GM21423 (cell line): ENCODE measurements around the gene SPRR2E.
"Not testable (repeated sequence)": the region's sequence is repeated elsewhere in the genome, so short reads cannot be mapped to it uniquely, and the experiment has no call there.

ENCODE experiments used
- ATAC-seq: cut with Tn5 transposase; IDR thresholded peaks from one replicate; pipeline ENCODE4 v1.9.1; 2021; ENCODE audit warnings: mild to moderate bottlenecking, moderate library complexity; ENCODE audit not compliant: unreplicated experiment

The SPRR2E gene

DNA sequence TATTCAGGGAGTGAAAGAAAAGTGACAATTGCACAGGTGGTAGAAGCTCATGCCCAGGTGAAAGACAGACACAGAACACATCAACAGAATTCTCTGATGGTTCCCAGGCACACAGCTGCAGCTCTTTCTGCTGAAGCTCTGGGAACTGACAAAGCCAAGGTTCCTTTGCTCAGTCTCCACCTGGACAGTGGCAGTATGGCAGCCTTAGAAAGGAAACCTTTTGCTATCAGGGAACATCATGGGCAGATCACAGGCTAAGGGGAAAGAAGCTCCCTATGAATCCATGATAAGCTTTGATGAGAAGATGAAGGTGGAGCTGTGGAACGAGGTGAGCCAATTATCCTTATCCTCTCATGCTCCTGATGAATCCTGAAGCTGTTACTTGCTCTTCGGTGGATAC, 24.1 kb downstream of the SPRR2E start:
- ATAC-seq, result no peak

GRCh38 chr1:153058826-153059784, 35.2 kb downstream of the SPRR2E start:
- ATAC-seq, result no peak

GRCh38 chr1:153058154-153058553, 36.2 kb downstream of the SPRR2E start:
- no peak for ATAC-seq

DNA sequence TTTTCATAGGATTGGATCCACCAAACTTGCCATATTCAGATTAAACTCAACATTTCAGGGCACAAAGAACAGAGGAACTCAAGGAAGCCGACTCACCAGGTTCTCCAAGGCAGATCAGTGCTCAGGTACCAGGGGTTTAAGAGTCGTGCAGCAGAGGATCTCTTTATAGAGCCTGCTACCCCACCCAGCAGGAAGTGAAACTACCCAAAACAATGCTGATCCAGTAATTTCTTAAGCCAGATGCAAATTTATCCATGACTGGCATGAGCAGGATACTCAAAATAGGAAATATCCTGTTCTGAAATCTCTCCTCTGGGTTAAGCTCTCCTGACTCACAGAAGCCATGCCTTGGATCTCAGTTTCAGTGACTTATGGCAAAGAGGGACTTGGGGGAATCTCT, 37.0 kb downstream of the SPRR2E start, which contains the start of gene SPRR2A:
Gene SPRR2A, minus strand, starts transcription at position 138 of the 400 bp plus-strand sequence. CDS start 777 bp downstream, outside the sequence.
- no peak for ATAC-seq

DNA sequence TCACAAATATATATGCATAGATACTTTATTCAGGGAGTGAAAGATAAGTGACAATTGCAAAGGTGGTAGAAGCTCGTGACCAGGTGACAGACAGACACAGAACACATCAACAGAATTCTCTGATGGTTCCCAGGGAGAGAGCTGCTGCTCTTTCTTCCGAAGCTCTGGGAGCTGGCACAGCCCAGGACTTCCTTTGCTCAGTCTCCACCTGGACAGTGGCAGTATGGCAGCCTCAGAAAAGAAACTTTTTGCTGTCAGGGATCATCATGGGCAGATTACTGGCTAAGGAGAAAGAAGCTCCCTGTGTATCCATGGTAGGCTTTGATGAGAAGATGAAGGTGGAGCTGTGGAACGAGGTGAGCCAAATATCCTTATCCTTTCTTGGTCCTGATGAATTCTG, 38.2 kb downstream of the SPRR2E start:
- ATAC-seq, result not testable (repeated sequence)

DNA sequence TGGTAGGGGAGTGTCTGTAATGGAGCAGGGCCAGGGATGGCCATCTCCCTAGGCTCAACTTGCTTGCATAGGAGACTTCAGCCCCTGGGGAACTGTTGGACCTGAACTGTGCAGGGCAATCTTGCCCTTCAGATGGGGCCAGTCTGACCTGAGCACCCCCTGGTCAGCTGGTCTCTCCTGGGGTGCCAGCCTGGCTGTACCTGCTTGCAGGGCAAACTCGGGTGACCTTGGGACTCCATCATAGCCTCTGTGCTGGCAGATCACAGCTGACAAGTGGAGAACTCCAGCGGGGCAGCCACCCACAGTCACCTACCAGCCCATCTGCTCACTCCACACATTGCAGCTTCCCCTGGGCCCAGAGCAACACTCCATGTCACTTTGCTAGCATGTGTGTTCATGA, 45.1 kb downstream of the SPRR2E start:
- no peak for ATAC-seq
